Measurements from ENCODE around the gene HAGH.

Gene HAGH

DNA sequence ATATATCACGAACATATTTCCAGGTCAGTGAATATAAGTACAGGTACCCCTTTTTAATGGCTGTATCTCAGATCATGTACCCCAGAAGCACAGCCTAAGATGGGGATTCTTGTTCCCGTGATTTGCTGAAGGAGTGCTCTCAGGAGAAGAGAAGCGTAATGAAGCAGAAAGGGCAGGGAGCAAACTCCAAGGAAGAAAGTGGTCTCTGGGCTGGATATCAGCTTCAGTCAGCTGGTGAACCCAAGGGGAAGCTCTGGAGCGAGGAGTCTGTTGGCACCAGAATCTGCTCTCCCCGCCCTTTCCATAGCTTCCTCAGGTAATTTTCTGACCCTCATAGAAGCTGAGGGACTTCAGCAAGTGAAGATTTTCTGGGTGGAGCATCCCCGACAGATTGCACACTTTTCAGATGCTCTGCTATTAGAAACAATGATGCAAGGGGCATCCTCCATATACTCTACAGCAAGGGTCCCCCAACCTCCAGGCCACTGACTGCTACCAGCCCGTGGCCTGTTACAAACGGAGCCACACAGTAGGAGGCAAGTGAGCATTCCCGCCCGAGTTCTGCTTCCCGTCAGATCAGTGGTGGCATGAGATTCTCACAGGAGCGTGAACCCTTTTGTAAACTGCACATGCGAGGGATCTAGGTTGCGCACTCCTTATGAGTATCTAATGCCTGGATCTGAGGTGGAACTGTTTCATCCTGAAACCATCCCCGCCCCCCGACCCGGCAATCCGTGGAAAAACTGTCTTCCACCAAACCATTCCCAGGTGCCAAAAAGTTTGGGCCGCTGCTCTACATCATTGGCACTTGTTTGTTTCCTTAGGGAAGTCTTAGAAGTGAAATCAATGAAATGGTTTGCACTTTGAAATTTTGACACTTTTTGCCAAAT is 4.8 kb upstream of the HAGH start:
- no peak overlapping the region for H3K4me3 ChIP-seq (ENCODE audit: low read depth, low read length)
- DNase-seq (ENCODE audit: low read depth): no peak
- TF ChIP-seq, protein P1, sequence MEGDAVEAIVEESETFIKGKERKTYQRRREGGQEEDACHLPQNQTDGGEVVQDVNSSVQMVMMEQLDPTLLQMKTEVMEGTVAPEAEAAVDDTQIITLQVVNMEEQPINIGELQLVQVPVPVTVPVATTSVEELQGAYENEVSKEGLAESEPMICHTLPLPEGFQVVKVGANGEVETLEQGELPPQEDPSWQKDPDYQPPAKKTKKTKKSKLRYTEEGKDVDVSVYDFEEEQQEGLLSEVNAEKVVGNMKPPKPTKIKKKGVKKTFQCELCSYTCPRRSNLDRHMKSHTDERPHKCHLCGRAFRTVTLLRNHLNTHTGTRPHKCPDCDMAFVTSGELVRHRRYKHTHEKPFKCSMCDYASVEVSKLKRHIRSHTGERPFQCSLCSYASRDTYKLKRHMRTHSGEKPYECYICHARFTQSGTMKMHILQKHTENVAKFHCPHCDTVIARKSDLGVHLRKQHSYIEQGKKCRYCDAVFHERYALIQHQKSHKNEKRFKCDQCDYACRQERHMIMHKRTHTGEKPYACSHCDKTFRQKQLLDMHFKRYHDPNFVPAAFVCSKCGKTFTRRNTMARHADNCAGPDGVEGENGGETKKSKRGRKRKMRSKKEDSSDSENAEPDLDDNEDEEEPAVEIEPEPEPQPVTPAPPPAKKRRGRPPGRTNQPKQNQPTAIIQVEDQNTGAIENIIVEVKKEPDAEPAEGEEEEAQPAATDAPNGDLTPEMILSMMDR (conservative IDR thresholded peaks at IDR 0.05; ENCODE audit: low read depth, low read length): no peak

DNA sequence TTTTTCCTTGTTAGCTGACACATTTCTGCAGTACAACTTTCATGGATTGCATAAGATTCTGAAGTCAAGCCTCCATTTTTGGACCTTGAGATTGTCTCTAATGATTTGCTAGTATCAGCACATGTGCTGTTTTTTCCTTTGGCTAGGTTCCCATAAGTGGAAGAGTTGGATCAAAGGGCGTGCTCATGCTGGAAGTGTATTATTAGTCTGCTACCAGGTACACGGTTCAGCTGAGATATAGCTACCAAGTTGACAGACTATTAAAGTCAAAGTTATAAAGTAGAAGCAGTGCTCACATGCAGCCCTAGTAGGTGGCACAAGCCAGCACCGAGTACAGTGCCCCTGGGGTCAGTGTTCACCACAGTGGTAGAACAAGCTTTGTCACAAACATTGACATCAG is 3.6 kb upstream of the HAGH start:
- no peak for DNase-seq (ENCODE audit: low read depth)
- H3K4me3 ChIP-seq (ENCODE audit: low read depth, low read length): no peak overlapping the region
- TF ChIP-seq, protein P1 (conservative IDR thresholded peaks at IDR 0.05; ENCODE audit: low read depth, low read length): no peak

DNA sequence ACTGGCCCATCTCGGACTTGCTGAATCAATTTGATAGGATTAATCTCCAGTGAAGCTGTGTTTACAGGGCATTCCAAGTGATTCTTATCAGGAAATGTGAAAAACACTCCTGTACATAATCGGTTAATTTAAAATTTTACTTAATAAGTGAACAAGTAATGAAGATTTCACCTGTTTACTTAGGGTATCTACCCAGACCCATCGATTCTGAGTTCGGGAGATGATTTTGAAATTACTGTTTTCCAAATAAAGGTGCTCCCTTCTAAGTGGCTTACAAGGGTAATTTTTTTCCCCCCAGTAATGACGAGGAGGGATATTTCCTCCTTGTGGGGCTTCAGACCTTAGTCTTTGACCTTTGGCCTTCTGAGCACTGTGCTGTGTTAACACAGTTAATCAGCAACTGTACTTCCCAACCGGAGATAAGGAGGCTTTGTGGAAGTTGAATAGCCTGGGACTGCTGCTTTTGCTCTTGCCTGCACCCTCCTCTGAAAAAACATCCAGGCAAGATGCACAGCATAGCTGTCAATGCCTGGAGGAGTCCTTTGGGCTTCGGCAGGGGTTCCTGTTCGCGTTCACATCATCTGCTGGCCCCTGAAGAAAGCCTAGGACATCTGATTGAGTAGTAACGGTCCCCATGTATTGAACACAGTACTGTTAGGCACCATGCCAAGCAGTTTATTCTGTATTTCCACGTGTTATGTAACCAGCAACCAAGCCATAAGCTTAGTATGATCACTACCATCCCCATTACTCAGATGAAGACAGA is 2.2 kb upstream of the HAGH start:
- peak overlapping the region; percentile 9 for H3K4me3 ChIP-seq (ENCODE audit: low read depth, low read length)
- TF ChIP-seq, protein P1 (conservative IDR thresholded peaks at IDR 0.05; ENCODE audit: low read depth, low read length): no peak
- DNase-seq (ENCODE audit: low read depth): no peak

DNA sequence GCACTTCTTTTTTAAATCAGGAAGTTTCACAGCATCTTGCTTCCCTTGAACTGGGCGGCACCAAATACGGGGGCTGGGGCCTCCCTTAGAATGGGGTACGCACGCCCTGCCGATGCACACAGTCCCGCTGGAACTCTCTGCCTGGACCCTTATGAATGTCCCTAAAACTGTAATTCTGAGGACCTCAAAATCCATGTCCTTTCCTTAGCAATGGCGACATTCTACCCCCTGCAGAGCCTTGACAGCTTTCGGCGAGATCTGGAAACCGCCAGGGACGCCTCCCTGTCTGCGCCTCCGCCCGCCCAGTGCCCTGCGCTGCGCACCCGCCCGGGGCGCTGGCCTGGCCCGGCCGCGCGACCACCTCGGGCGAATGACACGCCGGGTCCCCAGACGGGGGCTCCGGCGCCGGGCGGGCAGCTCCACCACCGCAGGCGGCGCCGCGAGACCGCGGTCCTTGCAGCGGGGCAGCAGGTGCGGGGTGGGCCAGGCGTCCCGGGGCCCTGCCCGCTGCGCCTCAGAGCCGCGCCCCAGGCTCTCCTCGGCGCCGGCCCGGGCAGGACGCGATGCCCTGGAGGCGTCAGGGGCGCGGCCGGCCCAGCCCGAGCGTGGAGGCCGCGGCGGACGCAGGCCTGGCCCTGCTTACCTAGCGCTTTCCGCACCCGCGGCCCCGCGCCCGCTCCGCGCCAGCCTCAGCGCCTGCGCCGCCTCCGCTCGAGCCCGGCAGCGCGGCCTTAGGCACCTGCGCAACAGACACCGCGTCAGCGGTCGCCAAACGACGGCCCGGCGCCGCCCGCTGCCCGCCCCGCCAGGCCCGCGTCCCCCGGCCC is 548 bp downstream of the HAGH start:
- H3K4me3 ChIP-seq (ENCODE audit: low read depth, low read length): peak overlapping the region; percentile 100
- no peak for DNase-seq (ENCODE audit: low read depth)
- TF ChIP-seq, protein P1 (conservative IDR thresholded peaks at IDR 0.05; ENCODE audit: low read depth, low read length): no peak

DNA sequence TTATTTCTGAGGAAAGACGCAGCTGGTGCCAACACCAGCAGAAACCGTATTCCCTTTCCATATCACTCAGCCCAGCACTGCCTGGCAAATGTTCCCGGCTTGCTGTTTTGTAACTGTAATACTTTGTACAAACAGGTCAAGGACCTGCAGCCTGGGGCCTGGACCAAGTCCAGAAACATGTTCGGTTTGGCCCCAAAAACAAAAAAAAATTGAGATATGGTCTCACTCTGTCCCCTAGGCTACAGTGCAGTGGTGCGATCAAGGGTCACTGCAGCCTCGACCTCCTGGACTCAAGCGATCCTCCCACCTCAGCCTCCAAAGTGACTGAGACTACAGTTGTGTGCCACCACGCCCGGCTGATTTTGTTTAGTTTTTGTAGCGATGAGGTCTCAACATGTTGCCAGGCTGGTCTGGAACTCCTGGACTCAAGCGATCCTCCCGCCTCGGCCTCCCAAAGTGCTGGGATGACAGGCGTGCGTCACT is 1.2 kb downstream of the HAGH start:
- DNase-seq (ENCODE audit: low read depth): no peak
- H3K4me3 ChIP-seq (ENCODE audit: low read depth, low read length): peak overlapping the region; percentile 100
- TF ChIP-seq, protein P1 (conservative IDR thresholded peaks at IDR 0.05; ENCODE audit: low read depth, low read length): no peak

DNA sequence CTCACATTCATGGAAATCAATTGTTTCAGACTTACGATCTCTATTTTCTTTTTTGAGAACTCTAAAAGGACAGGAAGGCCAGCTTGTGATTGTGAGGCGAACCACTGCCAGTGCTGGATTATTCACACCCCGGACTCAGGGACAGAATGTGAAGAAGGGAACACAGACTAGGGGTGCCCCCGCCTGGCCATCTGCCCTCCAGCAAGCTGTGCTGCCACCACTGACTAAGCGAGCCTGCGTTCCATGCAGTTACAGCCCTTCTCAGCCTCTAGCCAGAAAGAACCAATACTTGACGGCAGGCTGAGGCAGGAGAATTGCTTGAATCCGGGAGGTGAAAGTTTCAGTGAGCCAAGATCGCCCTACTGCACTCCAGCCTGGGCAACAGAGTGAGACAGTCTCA is 2.8 kb downstream of the HAGH start:
- H3K4me3 ChIP-seq (ENCODE audit: low read depth, low read length): no peak overlapping the region
- DNase-seq (ENCODE audit: low read depth): peak; percentile 61
- TF ChIP-seq, protein P1 (conservative IDR thresholded peaks at IDR 0.05; ENCODE audit: low read depth, low read length): peak; percentile 37

Data from choroid plexus epithelial cell (primary cell).